Measurements from ENCODE around the gene GNAI1. TPM values are rescaled to one million over a fixed set of nuclear protein-coding genes. Genes with fewer than 3 reads are reported as not detected.

Gene GNAI1
- total and polyA plus RNA-seq, 2 of the 13 experiments (the other 11 are each of a cell fraction or from before 2014, with no cell fraction given) = 3.5 to 5.7 TPM

DNA sequence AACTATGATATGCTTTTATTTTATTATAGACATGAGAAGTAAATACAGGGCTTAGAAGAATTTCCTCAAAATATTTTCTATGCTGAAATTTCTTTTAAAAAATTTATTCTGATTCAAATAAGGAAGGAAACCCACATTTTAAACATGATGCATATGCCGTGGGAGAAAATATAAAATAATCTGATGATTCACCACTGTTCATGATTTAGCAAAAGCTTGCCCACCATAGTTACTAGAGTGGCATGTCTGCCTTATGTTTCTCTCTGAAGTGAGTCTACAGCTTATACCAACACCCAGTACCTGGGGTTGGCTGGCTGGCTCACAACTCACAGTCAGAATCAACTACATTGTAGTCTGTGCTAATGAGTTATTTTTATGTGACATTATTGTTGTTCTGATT lies 102.0 kb downstream of the GNAI1 start:
- in situ Hi-C loops (cut with HindIII; ENCODE audit: extremely low pct_ligation_motif_present, low pct_unique_long_range_greater_than_20kb) (no loop called here), intact Hi-C loops (cut with micrococcal nuclease; ENCODE audit: unreplicated experiment) (loop anchor here (1.0 kb wide), 1 partner anchor 42 kb away; no protein-coding TSS in a partner anchor)
- Histone ChIP-seq H3K27me3 (ENCODE audit: control insufficient read depth in 1 of 2, insufficient read depth in 2 of 2, low read length in 2 of 2) (no peaks in the 10 kb centered on the region), H3K36me3 (replicated peaks in 1 of 2; ENCODE audit: control insufficient read depth in 1 of 2, insufficient read depth in 2 of 2, low read length in 2 of 2) (no peaks in the 10 kb centered on the region), H3K9me3 (ENCODE audit: low read length) (no peaks in the 10 kb centered on the region), H3K4me2 (ENCODE audit: low read depth, low read length) (no peak overlapping the region), H3K27ac (ENCODE audit: extremely low read length, insufficient read depth, low read length) (no peak overlapping the region), H2AFZ (ENCODE audit: low read length) (no peak overlapping the region), H3K9ac (ENCODE audit: insufficient read depth, low read depth, low read length) (no peak overlapping the region), H3K79me2 (ENCODE audit: insufficient read depth, low read length) (no peaks in the 10 kb centered on the region), H3K4me3 (replicated peaks in 1 of 3; ENCODE audit: insufficient read depth in 1 of 3, low read depth in 2 of 3, low read length in 3 of 3) (no peak overlapping the region), H4K20me1 (ENCODE audit: insufficient read depth, low read length) (no peaks in the 10 kb centered on the region), H3K4me1 (ENCODE audit: insufficient read depth, low read length) (peaks cover 16% of the 10 kb centered on the region)
- ATAC-seq (no peak), FAIRE-seq (no peak), DNase-seq (ENCODE audit: low spot score) (no peak)
- WGBS (ENCODE audit: low lambda C conversion rate) = 93% methylated on average over 1 of the region's 1 CpG
- no peak for TF ChIP-seq IKZF1 (IDR thresholded peaks at IDR 0.05)
- TF ChIP-seq EZH2 (conservative IDR thresholded peaks at IDR 0.05; ENCODE audit: low read depth, low read length) = no peak
- no peak for TF ChIP-seq ZNF264 (CRISPR knock-in tag; IDR thresholded peaks at IDR 0.05)
- no peak for TF ChIP-seq ZNF20 (CRISPR knock-in tag; IDR thresholded peaks at IDR 0.05)
- no peak for TF ChIP-seq ZFY (CRISPR knock-in tag; IDR thresholded peaks at IDR 0.05)
- TF ChIP-seq, protein P1, sequence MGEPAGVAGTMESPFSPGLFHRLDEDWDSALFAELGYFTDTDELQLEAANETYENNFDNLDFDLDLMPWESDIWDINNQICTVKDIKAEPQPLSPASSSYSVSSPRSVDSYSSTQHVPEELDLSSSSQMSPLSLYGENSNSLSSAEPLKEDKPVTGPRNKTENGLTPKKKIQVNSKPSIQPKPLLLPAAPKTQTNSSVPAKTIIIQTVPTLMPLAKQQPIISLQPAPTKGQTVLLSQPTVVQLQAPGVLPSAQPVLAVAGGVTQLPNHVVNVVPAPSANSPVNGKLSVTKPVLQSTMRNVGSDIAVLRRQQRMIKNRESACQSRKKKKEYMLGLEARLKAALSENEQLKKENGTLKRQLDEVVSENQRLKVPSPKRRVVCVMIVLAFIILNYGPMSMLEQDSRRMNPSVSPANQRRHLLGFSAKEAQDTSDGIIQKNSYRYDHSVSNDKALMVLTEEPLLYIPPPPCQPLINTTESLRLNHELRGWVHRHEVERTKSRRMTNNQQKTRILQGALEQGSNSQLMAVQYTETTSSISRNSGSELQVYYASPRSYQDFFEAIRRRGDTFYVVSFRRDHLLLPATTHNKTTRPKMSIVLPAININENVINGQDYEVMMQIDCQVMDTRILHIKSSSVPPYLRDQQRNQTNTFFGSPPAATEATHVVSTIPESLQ (CRISPR knock-in tag; conservative IDR thresholded peaks at IDR 0.05) = no peak
- TF ChIP-seq ZNF256 (CRISPR knock-in tag; conservative IDR thresholded peaks at IDR 0.05) = no peak
- TF ChIP-seq U2AF2 (IDR thresholded peaks at IDR 0.05; ENCODE audit: low read depth, low read length) = no peak
- TF ChIP-seq JDP2 (CRISPR knock-in tag; IDR thresholded peaks at IDR 0.05; ENCODE audit: borderline replicate concordance) = no peak
- no peak for TF ChIP-seq ZNF496 (CRISPR knock-in tag; IDR thresholded peaks at IDR 0.05; ENCODE audit: insufficient replicate concordance)
- no peak for TF ChIP-seq TOE1 (CRISPR knock-in tag; IDR thresholded peaks at IDR 0.05)
- no peak for TF ChIP-seq ZNF720 (CRISPR knock-in tag; IDR thresholded peaks at IDR 0.05)
- BruUV-seq (replicated peaks) = no TSS peak
- ChIA-PET POLR2A (no interaction called here), CTCF (ENCODE audit: low intra/inter-chr PET ratio, low total read pairs) (no interaction called here)
